Measurements from ENCODE around the gene CDC20.

CDC20 gene

DNA sequence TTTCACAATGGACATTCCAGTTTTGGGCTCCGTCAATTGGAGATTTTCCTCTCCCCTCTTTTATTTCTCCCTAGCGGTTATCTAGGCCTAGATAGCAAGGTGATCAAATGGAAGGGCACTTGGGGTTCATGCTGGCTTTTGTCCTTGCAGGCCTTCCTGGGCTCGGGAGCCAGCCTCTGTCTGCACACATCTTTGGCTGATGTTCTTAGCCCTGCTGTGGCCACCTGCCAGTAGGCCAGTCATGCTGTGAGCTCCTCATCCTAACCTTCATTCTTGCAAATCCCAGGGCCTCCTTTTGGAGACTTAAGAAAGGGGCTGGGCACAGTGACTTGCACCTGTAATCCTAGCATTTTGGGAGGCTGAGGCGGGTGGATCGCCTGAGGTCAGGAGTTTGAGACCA, 44.5 kb upstream of the CDC20 start:
- Histone ChIP-seq H3K9me2 (ENCODE audit: low read depth, low read length) (no peaks in the 10 kb centered on the region), H3K27ac (ENCODE audit: low read depth, low read length, poor library complexity, severe bottlenecking) (no peak overlapping the region), H3K9me3 (ENCODE audit: low read length) (no peaks in the 10 kb centered on the region), H3F3A (ENCODE audit: insufficient read depth, low read length) (no peaks in the 10 kb centered on the region), H3K79me2 (ENCODE audit: insufficient read depth, low read length) (no peaks in the 10 kb centered on the region), H3K27me3 (ENCODE audit: insufficient read depth, low read length) (no peaks in the 10 kb centered on the region), H3K4me2 (ENCODE audit: low read length) (no peak overlapping the region), H2AFZ (ENCODE audit: low read length) (no peak overlapping the region), H3K4me1 (ENCODE audit: insufficient read depth, low read length, severe bottlenecking) (no peaks in the 10 kb centered on the region), H3K4me3 (ENCODE audit: low read depth, low read length, poor library complexity, severe bottlenecking) (no peak overlapping the region), H4K20me1 (ENCODE audit: insufficient read depth, low read length) (no peaks in the 10 kb centered on the region), H3K9ac (ENCODE audit: low read length) (no peak overlapping the region), H3K36me3 (ENCODE audit: insufficient read depth, low read length) (no peaks in the 10 kb centered on the region)
- TF ChIP-seq EZH2 (IDR thresholded peaks at IDR 0.05; ENCODE audit: borderline replicate concordance, low read length): no peak
- no peak for TF ChIP-seq CTCF (IDR thresholded peaks at IDR 0.05; ENCODE audit: low read length)

GRCh38 chr1:43315481-43315880, 43.3 kb upstream of the CDC20 start:
- no peaks in the 10 kb centered on the region for H3F3A ChIP-seq (ENCODE audit: insufficient read depth, low read length)
- TF ChIP-seq CTCF (IDR thresholded peaks at IDR 0.05; ENCODE audit: low read length): no peak
- TF ChIP-seq EZH2 (IDR thresholded peaks at IDR 0.05; ENCODE audit: borderline replicate concordance, low read length): no peak
- no peak overlapping the region for H3K4me2 ChIP-seq (ENCODE audit: low read length)
- no peaks in the 10 kb centered on the region for H3K9me2 ChIP-seq (ENCODE audit: low read depth, low read length)
- no peak overlapping the region for H3K27ac ChIP-seq (ENCODE audit: low read depth, low read length, poor library complexity, severe bottlenecking)
- H4K20me1 ChIP-seq (ENCODE audit: insufficient read depth, low read length): no peaks in the 10 kb centered on the region
- no peaks in the 10 kb centered on the region for H3K27me3 ChIP-seq (ENCODE audit: insufficient read depth, low read length)
- H3K4me3 ChIP-seq (ENCODE audit: low read depth, low read length, poor library complexity, severe bottlenecking): no peak overlapping the region
- no peak overlapping the region for H3K9ac ChIP-seq (ENCODE audit: low read length)
- no peaks in the 10 kb centered on the region for H3K4me1 ChIP-seq (ENCODE audit: insufficient read depth, low read length, severe bottlenecking)
- no peak overlapping the region for H2AFZ ChIP-seq (ENCODE audit: low read length)
- H3K9me3 ChIP-seq (ENCODE audit: low read length): no peaks in the 10 kb centered on the region
- no peaks in the 10 kb centered on the region for H3K36me3 ChIP-seq (ENCODE audit: insufficient read depth, low read length)
- H3K79me2 ChIP-seq (ENCODE audit: insufficient read depth, low read length): no peaks in the 10 kb centered on the region

DNA sequence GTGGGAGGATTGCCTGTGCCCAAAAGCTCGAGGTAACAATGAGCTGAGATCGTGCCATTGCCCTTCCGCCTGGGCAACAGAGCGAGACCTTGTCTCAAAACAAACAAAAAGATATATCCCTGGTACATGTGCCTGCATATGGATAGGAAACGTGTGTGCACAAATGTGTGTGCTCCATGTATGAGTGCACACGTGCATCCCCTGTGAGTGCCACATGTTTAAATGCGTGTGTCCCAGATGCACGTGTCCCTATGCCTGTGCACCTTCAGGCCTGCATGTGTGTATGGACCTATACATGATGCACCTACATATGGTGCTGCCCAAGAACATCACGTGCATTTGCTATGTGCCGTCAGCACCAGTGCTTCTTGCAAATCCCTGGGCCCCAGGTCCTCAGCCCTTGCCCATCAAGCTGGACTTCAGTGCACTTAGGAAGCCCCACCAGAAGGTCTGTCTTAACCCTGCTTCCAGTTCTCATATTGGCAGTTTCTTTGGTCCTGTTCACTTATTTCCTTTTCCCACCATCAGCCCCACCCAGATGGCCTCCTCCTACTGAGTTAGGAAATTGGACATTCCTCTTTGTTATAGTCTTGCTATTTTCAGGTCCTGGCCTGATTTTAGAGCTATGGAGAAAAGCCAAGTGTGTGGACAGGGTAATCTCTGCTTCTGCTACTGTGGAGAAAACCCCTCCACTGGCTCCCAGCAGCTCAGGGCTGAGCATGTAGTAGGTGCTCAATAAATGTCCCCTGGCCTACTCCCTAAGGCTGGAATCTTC, 42.6 kb upstream of the CDC20 start:
- TF ChIP-seq EZH2 (IDR thresholded peaks at IDR 0.05; ENCODE audit: borderline replicate concordance, low read length) (no peak), CTCF (IDR thresholded peaks at IDR 0.05; ENCODE audit: low read length) (no peak)
- Histone ChIP-seq H3F3A (ENCODE audit: insufficient read depth, low read length) (no peaks in the 10 kb centered on the region), H3K27ac (ENCODE audit: low read depth, low read length, poor library complexity, severe bottlenecking) (no peak overlapping the region), H3K79me2 (ENCODE audit: insufficient read depth, low read length) (no peaks in the 10 kb centered on the region), H3K4me2 (ENCODE audit: low read length) (no peak overlapping the region), H3K9me2 (ENCODE audit: low read depth, low read length) (no peaks in the 10 kb centered on the region), H3K4me3 (ENCODE audit: low read depth, low read length, poor library complexity, severe bottlenecking) (no peak overlapping the region), H3K4me1 (ENCODE audit: insufficient read depth, low read length, severe bottlenecking) (no peaks in the 10 kb centered on the region), H3K9ac (ENCODE audit: low read length) (no peak overlapping the region), H3K36me3 (ENCODE audit: insufficient read depth, low read length) (no peaks in the 10 kb centered on the region), H2AFZ (ENCODE audit: low read length) (no peak overlapping the region), H4K20me1 (ENCODE audit: insufficient read depth, low read length) (no peaks in the 10 kb centered on the region), H3K27me3 (ENCODE audit: insufficient read depth, low read length) (no peaks in the 10 kb centered on the region), H3K9me3 (ENCODE audit: low read length) (no peaks in the 10 kb centered on the region)

Data from OCI-LY1 (cell line).